Left cardiac atrium (tissue), 4 donors: Measurements from ENCODE around the gene SLC6A18. TPM values are rescaled to one million over a fixed set of nuclear protein-coding genes. Genes with fewer than 3 reads are reported as not detected.
"Not testable (repeated sequence)": the region's sequence is repeated elsewhere in the genome, so short reads cannot be mapped to it uniquely, and the experiment has no call there.

Experiments used
- ATAC-seq, 2 donors: fragments of 200-7000 bp; cut with Tn5 transposase; one replicate each; pipeline ENCODE4 v1.9.1; 2020; ENCODE audit warnings: mild to moderate bottlenecking in 2 of 2, moderate library complexity in 2 of 2
- DNase-seq: peaks from one replicate; pipeline ENCODE4 v3.0.0-alpha.2; 2020
- intact Hi-C, 2 donors: fragments of 100-400 bp; cut with DNase I; formaldehyde crosslinking; loops; one replicate each; pipeline versions ENCODE4 v1.14.1 to v1.15.1; 2022 to 2023
- total RNA-seq, 2 donors: library from RNA; stranded (reverse); fragmentation: NEBNext Ultra II Directional; extraction: Animal tissue kit (Norgen Biotek cat#: 25700); gene quantifications; one replicate each; pipeline ENCODE4 v1.2.1, GENCODE V29; 2021
- donor health status: DM: no; HTN: yes; CAD: no.
- donor health status: DM: no; HTN: yes; CAD: no; lungs with severe emphysema.
- donor health status: DM: yes; HTN: yes; CAD: no.
- donor health status: Dilated cardiomyopathy.

The SLC6A18 gene
- total RNA-seq, 2 donors from 2014 or later, result not detected

DNA sequence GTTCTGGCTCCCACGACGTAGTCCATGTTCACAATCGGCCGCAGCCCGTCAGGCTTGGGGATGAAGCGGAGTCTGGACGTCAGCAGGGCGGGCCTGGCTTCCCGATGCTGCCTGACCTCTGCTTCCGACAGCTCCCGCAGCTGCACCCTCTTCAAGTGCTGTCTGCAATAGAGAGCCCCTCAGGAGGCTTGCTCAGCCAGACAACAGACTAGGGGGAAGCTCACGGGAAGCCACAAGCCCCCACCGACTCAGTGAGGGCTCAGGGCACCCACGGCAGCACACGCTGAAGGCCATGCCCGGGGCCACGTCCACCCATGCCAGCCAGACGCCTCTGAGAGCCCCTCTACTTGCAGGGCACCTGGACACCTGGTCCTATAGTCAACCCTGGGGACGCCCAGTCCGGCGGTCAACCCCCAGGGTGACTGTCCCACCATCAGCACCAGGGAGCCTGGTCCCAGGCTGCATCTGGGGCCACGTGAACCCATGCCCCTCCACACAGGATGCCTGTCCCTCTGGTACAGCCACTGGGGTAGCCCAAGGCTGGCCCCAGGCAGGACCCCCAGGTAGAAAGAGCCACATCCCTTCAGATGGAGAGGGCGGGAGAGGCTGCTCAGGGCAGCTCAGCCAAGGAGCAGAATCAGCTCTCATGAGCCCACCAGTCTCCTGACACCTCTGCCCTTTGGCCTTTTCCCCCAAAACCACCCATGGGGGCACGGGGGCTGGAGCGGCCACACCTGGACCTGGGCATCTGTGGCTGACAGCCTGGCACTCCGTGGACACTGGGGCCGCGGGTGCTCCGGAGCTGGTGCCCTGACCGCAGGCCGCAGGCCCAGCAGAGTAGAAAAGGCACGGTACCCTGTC is 55.2 kb downstream of the SLC6A18 start:
- ATAC-seq (no peak), DNase-seq (no peak)
- intact Hi-C loops, result no loop called here

DNA sequence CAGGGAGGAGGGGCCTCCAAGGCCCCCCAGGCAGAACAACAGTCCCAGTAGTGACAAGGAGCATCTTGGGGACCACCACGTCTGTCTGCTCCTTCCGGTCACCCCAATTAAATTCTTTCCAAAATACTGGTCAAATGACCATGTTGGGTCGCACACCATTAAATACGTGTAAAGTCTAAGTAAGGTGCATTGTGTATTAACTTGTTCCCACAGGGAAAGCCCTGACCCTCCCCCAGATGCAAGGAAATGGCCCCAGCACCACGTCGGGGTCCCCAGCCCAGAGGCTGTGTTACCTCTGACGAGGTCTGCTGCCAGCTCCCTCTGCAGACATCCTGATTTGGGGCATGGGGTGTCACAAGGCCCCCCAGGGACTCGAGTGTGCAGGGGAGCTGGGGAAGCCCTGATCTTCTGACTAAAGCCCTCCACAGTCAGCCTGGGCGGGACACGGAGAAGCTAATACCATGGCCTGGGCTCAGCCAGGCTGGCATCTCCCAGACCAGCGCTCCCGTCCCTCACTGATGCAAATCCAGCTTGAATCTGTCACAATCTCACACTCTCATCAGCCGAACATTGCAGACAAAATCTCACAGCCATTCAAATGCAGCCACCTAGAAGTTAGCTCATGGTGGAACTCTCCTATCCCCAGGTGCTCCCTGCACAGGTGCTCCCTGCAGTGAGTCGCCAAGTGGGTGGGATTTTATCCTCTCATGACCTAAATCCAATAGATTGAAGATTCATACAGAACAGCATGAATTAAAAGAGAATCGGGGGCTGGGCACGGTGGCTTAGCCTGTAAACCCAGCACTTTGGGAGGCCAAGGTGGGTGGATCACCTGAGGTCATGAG is 56.1 kb downstream of the SLC6A18 start:
- DNase-seq, result no peak
- ATAC-seq, result no peak
- intact Hi-C loops, result no loop called here

DNA sequence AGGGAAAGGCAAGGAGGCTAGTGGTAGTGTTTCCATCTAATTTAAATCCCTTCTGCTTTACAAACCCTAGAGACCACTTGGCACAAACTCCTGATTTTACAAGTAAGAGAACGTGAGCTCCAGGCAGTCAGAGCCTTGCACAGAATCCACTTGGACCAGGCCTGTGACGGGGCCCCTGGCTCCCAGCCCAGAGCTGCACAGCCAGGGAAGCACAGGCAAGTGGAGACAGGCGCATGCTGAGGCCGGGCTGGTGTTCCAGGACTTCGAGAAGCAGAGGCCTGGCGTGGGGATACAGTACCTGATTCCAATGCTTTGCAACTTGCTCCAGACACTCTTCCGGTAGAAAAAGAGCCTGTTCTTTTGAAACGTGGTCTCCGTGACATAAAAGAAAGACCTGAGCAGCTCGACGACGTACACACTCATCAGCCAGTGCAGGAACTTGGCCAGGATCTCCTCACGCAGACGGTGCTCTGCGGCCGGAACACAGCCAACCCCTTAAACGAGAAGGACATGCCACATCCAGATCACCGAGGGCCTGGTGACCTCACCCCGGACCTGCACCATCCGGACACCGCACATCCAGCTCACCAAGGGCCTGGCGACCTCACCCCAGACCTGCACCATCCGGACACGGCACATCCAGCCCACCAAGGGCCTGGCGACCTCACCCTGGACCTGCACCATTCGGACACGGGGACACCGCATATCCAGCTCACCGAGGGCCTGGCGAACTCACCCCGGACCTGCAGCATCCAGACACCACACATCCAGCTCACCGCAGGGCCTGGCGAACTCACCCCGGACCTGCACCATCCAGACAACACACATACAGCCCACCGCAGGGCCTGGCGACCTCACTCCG is 57.2 kb downstream of the SLC6A18 start:
- no peak for DNase-seq
- ATAC-seq, result peak in 1 of 2 donors; percentile 41
- intact Hi-C loops, result no loop called here

DNA sequence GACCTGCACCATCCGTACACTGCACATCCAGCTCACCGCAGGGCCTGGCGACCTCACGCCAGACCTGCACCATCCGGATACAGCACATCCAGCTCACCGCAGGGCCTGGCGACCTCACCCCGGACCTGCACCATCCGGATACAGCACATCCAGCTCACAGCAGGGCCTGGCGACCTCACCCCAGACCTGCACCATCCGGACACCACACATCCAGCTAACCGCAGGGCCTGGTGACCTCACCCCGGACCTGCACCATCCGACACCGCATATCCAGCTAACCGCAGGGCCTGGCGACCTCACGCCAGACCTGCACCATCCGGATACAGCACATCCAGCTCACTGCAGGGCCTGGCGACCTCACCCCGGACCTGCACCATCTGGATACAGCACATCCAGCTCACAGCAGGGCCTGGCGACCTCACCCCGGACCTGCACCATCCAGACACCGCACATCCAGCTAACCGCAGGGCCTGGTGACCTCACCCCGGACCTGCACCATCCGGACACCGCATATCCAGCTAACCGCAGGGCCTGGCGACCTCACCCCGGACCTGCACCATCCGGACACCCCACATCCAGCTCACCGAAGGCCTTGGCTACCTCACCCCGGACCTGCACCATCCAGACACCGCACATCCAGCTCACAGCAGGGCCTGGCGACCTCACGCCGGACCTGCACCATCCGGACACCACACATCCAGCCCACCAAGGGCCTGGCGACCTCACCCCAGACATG is 58.0 kb downstream of the SLC6A18 start:
- intact Hi-C loops, ATAC-seq, DNase-seq: not testable (repeated sequence)

DNA sequence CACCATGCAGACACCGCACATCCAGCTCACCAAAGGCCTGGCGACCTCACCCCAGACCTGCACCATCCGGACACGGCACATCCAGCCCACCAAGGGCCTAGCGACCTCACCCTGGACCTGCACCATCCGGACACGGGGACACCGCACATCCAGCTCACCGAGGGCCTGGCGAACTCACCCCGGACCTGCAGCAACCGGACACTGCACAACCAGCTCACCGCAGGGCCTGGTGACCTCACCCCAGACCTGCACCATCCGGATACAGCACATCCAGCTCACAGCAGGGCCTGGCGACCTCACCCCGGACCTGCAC is 58.5 kb downstream of the SLC6A18 start:
- ATAC-seq, DNase-seq, intact Hi-C loops: not testable (repeated sequence)

DNA sequence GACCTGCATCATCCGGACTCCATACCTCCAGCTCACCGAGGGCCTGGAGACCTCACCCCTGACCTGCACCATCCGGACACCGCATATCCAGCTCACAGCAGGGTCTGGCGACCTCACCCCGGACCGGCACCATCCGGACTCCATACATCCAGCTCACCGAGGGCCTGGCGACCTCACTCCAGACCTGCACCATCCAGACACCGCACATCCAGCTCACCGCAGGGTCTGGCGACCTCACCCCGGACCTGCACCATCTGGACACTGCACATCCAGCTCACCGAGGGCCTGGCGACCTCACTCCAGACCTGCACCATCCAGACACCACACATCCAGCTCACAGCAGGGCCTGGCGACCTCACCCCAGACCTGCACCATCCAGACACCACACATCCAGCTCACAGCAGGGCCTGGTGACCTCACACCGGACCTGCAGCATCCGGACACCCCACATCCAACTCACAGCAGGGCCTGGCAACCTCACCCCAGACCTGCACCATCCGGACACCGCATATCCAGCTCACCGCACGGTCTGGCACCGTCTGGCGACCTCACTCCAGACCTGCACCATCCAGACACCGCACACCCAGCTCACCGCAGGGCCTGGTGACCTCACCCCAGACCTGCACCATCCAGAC is 59.3 kb downstream of the SLC6A18 start:
- intact Hi-C loops, ATAC-seq, DNase-seq: not testable (repeated sequence)

DNA sequence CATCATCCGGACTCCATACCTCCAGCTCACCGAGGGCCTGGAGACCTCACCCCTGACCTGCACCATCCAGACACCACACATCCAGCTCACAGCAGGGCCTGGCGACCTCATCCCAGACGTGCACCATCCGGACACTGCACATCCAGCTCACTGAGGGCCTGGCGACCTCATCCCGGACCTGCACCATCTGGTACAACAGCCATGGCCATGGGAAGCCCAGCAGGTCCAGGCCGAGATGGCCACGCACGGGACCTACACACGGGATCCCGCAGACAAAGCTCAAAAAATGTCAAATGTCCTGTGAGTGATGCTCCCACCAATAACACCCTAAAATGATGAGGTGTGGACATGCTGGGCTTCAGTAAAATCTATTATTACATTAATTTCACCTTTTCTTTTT is 60.0 kb downstream of the SLC6A18 start:
- ATAC-seq (no peak), DNase-seq (no peak)
- intact Hi-C loops, result no loop called here

DNA sequence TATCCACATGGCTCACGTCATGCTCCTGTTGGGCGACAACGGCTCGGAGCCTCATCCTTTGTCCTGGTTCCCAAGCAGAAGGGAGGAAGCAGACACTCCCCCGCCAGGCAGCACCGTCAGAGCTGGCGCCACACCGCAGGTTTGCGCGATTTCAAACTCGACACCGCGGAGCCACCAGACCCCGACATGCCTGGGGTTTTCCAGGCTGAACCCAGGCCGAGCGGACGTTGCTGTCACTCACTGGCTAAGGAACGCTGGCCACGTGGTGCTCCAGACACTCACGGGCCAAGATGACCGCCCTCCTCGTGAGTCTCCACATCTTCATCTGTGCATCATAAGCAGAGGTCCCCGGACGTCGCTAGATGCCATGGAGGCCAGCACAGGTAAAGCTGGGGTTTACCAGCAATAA is 60.7 kb downstream of the SLC6A18 start:
- DNase-seq (no peak), ATAC-seq (no peak)
- intact Hi-C loops, result no loop called here

DNA sequence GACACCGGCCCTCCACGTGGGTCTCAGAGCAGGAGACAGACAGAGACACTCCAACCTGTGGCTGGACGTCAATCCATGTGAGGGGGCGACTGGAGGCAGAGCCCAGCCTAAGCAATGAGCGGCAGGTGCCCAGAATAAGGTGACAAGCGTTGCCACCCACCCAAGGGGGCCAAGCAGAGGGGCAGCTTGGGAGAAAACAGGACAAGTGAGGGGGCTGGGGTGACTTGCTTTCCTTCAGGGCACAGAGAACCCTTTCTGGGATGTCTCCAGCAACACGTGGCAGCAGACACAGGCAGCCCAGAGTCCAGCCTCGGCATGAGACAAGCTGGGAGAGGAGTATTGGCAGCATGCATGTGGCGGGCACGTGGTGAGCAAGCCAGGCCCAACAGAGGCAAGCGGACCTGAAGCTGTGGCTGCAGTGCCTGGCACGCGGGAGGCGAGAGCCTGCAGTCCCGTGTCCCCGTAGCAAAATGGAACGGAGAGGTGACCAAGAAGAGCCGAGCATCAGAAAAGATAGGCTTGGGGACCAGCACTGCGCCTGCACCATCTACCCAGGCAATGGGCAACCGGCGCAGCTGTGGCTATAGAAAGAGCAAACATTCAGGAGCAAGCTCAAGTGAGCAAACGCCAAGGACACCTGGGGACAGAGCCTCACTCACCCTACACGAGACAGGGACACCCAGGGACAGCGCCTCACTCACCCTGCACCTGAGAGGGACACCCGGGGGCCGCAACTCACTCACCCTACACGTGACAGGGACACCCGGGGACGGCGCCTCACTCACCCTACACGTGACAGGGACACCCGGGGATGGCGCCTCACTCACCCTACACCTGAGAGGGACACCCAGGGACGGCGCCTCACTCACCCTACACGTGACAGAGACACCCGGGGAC is 63.5 kb downstream of the SLC6A18 start:
- no peak for ATAC-seq
- DNase-seq, result no peak
- intact Hi-C loops, result no loop called here

DNA sequence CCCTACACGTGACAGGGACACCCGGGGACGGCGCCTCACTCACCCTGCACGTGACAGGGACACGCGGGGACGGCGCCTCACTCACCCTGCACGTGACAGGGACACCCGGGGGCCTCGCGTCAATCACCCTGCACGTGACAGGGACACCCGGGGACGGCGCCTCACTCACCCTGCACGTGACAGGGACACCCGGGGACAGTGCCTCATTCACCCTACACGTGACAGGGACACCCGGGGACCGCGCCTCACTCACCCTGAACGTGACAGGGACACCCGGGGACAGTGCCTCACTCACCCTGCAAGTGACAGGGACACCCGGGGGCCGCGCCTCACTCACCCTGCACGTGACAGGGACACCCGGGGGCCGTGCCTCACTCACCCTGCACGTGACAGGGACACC is 64.4 kb downstream of the SLC6A18 start:
- ATAC-seq, DNase-seq, intact Hi-C loops: not testable (repeated sequence)

DNA sequence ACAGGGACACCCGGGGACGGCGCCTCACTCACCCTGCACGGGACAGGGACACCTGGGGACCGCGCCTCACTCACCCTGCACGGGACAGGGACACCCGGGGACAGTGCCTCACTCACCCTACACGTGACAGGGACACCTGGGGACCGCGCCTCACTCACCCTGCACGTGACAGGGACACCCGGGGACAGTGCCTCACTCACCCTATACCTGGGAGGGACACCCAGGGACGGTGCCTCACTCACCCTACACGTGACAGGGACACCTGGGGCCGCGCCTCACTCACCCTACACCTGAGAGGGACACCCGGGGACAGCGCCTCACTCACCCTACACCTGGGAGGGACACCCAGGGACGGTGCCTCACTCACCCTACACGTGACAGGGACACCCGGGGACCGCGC is 65.8 kb downstream of the SLC6A18 start:
- ATAC-seq, DNase-seq, intact Hi-C loops: not testable (repeated sequence)

DNA sequence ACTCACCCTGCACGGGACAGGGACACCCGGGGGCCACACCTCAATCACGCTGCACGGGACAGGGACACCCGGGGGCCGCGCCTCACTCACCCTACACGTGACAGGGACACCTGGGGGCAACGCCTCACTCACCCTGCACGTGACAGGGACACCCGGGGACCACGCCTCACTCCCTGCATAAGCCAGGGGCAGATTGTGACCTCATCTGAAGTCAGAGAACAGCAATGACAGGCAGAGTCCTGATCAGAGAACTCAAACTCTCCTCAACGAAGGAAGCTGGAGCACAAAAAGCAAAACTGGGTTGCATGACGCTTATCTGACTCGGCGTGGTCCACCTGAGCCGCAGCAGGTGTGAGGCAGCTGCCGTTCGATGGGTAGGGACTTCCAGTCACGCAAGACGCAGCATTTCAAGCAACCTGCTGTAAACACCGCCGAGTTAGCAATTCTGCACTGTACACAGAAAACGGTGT is 66.5 kb downstream of the SLC6A18 start:
- DNase-seq, result no peak
- ATAC-seq, result no peak
- intact Hi-C loops, result no loop called here

DNA sequence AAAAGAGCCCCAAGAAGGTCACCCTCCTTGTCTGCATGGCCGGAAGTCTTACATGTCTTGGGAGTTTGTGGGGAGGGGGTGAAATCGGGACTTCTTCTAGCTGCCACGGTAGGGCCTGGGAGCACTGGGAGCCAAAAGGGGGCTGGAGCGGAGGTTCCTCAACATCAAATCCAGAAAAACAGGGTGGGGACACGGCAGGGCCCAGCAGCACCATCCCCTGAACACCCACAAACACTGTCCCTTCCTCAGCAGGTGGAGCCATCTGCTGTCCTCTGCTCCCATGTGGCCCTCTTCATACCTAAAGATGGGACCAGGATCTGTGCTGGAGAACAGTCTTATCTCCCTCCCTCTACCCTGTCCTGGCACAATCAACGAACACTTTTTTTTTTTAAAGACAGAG is 67.0 kb downstream of the SLC6A18 start:
- DNase-seq (no peak), ATAC-seq (no peak)
- intact Hi-C loops, result no loop called here

DNA sequence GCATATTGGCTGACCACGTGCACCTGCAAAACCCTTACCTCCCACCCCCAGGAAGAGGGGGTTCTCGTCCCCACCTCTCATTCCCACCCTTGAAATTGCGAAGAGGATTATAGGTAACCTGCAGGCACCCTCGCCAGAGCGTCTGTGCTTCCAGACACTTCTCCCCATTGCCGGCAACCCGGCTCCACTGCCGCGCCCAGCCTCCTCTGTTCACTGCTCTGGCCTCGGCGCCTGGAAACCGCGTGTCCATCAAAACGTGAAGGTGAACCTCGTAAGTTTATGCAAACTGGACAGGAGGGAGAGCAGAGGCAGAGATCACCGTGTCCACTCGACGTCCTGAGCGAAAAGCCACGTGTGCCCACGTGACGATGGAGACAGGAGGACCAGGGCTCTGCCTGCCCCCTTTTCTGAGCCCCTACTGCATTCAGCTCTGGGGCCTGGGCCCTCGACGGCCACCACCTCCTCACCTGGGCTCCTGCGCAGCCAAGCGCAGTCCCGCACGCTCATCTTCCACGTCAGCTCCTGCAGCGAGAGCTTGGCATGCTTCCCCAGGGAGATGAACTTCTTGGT is 67.8 kb downstream of the SLC6A18 start:
- no peak for ATAC-seq

DNA sequence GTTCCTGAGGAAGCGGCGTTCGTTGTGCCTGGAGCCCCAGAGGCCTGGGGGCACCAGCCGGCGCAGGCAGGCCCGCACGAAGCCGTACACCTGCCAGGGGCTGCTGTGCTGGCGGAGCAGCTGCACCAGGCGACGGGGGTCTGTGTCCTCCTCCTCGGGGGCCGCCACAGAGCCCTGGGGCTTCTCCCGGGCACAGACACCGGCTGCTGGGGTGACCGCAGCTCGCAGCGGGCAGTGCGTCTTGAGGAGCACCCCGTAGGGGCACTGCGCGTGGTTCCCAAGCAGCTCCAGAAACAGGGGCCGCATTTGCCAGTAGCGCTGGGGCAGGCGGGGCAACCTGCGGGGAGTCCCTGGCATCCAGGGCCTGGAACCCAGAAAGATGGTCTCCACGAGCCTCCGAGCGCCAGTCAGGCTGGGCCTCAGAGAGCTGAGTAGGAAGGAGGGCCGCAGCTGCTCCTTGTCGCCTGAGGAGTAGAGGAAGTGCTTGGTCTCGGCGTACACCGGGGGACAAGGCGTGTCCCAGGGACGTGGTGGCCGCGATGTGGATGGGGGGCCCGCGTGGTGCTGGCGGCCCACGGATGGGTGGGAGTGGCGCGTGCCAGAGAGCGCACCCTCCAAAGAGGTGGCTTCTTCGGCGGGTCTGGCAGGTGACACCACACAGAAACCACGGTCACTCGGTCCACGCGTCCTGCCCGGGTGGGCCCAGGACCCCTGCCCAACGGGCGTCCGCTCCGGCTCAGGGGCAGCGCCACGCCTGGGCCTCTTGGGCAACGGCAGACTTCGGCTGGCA is 68.4 kb downstream of the SLC6A18 start:
- no peak for ATAC-seq
- no peak for DNase-seq
- intact Hi-C loops, result no loop called here

More for the DNA sequence above, 67.8 kb downstream of the SLC6A18 start:
- no peak for DNase-seq
- intact Hi-C loops, result no loop called here

DNA sequence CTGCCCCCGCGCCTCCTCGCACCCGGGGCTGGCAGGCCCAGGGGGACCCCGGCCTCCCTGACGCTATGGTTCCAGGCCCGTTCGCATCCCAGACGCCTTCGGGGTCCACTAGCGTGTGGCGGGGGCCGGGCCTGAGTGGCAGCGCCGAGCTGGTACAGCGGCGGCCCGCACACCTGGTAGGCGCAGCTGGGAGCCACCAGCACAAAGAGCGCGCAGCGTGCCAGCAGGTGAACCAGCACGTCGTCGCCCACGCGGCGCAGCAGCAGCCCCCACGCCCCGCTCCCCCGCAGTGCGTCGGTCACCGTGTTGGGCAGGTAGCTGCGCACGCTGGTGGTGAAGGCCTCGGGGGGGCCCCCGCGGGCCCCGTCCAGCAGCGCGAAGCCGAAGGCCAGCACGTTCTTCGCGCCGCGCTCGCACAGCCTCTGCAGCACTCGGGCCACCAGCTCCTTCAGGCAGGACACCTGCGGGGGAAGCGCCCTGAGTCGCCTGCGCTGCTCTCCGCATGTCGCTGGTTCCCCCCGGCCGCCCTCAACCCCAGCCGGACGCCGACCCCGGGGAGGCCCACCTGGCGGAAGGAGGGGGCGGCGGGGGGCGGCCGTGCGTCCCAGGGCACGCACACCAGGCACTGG is 69.1 kb downstream of the SLC6A18 start:
- DNase-seq, result no peak
- ATAC-seq, result no peak
- intact Hi-C loops, result no loop called here
